PFSK-1 (cell line): ENCODE measurements around the gene NDUFA11.

Experiments
- POLR2AphosphoS5 ChIP-seq: IDR thresholded peaks from 2 replicates; pipeline ENCODE4 v1.6.1; 2012; ENCODE audit warnings: low read depth, mild to moderate bottlenecking, control low read depth, low read length, moderate library complexity
- SIN3A ChIP-seq: IDR thresholded peaks from 2 replicates; pipeline ENCODE4 v1.6.1; 2012; ENCODE audit warnings: mild to moderate bottlenecking, low read length, moderate library complexity, borderline replicate concordance; ENCODE audit not compliant: insufficient read depth
- TAF1 ChIP-seq: IDR thresholded peaks from 2 replicates; pipeline ENCODE4 v1.6.1; 2012; ENCODE audit warnings: low read length, control low read depth, borderline replicate concordance; ENCODE audit not compliant: insufficient read depth
- TF ChIP-seq, protein P1 (sequence below), 2 experiments: IDR thresholded peaks; 2 replicates each; pipeline versions ENCODE4 v1.6.1 to v1.8.0; 2011 to 2012; ENCODE audit warnings: low read depth in 2 of 2, low read length in 2 of 2, control low read depth in 1 of 2, inconsistent platforms in 1 of 2, mild to moderate bottlenecking in 1 of 2, moderate library complexity in 1 of 2; ENCODE audit not compliant: insufficient read depth in 1 of 2

DNA sequence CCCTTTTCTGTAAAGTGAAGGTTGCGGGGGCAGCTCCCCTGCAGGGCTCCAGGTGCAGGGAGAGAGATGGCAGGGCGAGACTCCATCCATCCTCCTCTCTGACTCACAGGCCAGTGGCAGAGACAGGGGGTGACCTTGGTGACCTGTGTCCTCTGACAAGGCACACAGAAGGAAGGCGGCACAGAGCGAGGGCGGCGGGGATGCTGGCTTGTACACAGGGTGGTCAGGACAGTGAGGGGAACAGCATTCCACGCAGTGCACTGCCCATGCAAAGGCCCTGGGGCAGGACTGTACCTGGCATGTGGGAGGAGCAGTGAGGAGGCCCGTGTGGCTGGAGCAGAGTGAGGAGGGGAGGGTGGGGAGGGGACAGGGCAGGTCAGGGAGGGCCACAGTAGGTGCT lies 7.7 kb downstream of the NDUFA11 start:
- TF ChIP-seq, protein P1, sequence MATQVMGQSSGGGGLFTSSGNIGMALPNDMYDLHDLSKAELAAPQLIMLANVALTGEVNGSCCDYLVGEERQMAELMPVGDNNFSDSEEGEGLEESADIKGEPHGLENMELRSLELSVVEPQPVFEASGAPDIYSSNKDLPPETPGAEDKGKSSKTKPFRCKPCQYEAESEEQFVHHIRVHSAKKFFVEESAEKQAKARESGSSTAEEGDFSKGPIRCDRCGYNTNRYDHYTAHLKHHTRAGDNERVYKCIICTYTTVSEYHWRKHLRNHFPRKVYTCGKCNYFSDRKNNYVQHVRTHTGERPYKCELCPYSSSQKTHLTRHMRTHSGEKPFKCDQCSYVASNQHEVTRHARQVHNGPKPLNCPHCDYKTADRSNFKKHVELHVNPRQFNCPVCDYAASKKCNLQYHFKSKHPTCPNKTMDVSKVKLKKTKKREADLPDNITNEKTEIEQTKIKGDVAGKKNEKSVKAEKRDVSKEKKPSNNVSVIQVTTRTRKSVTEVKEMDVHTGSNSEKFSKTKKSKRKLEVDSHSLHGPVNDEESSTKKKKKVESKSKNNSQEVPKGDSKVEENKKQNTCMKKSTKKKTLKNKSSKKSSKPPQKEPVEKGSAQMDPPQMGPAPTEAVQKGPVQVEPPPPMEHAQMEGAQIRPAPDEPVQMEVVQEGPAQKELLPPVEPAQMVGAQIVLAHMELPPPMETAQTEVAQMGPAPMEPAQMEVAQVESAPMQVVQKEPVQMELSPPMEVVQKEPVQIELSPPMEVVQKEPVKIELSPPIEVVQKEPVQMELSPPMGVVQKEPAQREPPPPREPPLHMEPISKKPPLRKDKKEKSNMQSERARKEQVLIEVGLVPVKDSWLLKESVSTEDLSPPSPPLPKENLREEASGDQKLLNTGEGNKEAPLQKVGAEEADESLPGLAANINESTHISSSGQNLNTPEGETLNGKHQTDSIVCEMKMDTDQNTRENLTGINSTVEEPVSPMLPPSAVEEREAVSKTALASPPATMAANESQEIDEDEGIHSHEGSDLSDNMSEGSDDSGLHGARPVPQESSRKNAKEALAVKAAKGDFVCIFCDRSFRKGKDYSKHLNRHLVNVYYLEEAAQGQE (IDR thresholded peaks at IDR 0.05; ENCODE audit: insufficient read depth in 1 of 2, low read depth in 2 of 2, low read length in 2 of 2): no peak
- TF ChIP-seq TAF1: no peak
- TF ChIP-seq SIN3A: no peak
- no peak for TF ChIP-seq POLR2AphosphoS5
